Measurements from ENCODE around the gene MARCHF4. TPM values are rescaled to one million over a fixed set of nuclear protein-coding genes. Genes with fewer than 3 reads are reported as not detected.

MARCHF4 gene
- total RNA-seq, 2 experiments from 2014 or later, result not detected

DNA sequence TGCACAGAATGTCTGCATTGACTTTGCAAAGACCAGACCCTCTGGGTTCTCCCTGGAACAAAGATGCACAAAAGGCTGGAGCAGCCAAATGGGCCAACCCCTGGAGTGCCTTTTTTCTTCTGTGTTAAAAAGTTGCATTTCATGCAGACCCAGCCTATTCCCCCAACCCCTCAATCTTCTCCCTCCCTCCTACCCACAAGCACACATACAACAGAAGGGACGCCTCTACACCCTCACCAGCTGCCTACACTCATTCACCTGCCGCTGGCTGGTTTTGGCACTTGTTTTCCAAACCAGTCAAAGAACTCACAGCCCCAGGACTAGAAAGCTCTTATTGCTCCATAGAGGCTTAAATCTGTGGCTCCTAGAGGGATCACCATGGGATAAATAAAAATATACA lies 16.6 kb downstream of the MARCHF4 start:
- ChIA-PET CTCF (no interaction called here), POLR2A (no interaction called here)
- Mint-ChIP-seq H3K27me3 (no peaks in the 10 kb centered on the region), H3K4me1 (ENCODE audit: low read depth) (peaks cover 53% of the 10 kb centered on the region), H3K36me3 (ENCODE audit: low read depth) (no peaks in the 10 kb centered on the region), H3K27ac (no peak overlapping the region), H3K9me3 (no peaks in the 10 kb centered on the region), H3K4me3 (no peak overlapping the region)
- TF ChIP-seq, protein P1, sequence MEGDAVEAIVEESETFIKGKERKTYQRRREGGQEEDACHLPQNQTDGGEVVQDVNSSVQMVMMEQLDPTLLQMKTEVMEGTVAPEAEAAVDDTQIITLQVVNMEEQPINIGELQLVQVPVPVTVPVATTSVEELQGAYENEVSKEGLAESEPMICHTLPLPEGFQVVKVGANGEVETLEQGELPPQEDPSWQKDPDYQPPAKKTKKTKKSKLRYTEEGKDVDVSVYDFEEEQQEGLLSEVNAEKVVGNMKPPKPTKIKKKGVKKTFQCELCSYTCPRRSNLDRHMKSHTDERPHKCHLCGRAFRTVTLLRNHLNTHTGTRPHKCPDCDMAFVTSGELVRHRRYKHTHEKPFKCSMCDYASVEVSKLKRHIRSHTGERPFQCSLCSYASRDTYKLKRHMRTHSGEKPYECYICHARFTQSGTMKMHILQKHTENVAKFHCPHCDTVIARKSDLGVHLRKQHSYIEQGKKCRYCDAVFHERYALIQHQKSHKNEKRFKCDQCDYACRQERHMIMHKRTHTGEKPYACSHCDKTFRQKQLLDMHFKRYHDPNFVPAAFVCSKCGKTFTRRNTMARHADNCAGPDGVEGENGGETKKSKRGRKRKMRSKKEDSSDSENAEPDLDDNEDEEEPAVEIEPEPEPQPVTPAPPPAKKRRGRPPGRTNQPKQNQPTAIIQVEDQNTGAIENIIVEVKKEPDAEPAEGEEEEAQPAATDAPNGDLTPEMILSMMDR (IDR thresholded peaks at IDR 0.05), result no peak
- no peak for DNase-seq
- Histone ChIP-seq H3K27ac (ENCODE audit: low read depth in 1 of 2, low read length in 2 of 2) (no peak overlapping the region), H3K4me1 (ENCODE audit: insufficient read depth, low read length) (peaks cover 40% of the 10 kb centered on the region), H3K9me3 (ENCODE audit: control insufficient read depth in 1 of 2, insufficient read depth in 1 of 2, low read length in 2 of 2) (no peaks in the 10 kb centered on the region), H3K4me3 (ENCODE audit: low read length) (no peak overlapping the region), H3K36me3 (ENCODE audit: insufficient read depth, low read length) (no peaks in the 10 kb centered on the region), H3K27me3 (ENCODE audit: control insufficient read depth in 1 of 2, insufficient read depth in 2 of 2, low read length in 2 of 2) (no peaks in the 10 kb centered on the region)
- intact Hi-C loops (cut with DNase I, micrococcal nuclease), result loop anchor here in 1 of 2 experiments (2.0 kb wide), 1 partner anchor 49 kb away; no protein-coding TSS in a partner anchor
- no peak for ATAC-seq (ENCODE audit: poor library complexity)

DNA sequence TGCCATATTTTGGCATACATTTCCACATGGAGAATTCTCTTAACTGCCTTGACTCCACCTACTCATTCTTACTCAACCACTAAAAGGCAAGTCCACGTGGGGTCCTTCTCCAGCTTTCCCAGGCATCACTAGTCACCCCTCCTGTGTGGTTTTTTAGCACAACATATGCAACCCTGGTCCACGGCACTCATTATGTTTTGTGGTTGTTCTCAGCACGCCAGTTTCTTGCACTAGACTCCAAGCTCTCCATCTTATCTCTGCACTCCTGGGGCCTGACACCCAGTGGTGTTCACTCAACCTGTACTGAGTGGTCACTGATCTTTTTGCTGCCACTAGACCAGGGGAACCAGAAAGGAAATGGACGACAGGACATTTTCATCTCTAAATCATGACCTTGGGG lies 18.0 kb downstream of the MARCHF4 start:
- ATAC-seq (ENCODE audit: poor library complexity) (no peak), DNase-seq (no peak)
- Histone ChIP-seq H3K27ac (ENCODE audit: low read depth in 1 of 2, low read length in 2 of 2) (peak overlapping the region; percentile 1 to 74), H3K36me3 (ENCODE audit: insufficient read depth, low read length) (no peaks in the 10 kb centered on the region), H3K4me1 (ENCODE audit: insufficient read depth, low read length) (peaks cover 54% of the 10 kb centered on the region), H3K27me3 (ENCODE audit: control insufficient read depth in 1 of 2, insufficient read depth in 2 of 2, low read length in 2 of 2) (no peaks in the 10 kb centered on the region), H3K4me3 (ENCODE audit: low read length) (no peak overlapping the region), H3K9me3 (ENCODE audit: control insufficient read depth in 1 of 2, insufficient read depth in 1 of 2, low read length in 2 of 2) (no peaks in the 10 kb centered on the region)
- Mint-ChIP-seq H3K4me1 (ENCODE audit: low read depth) (peaks cover 63% of the 10 kb centered on the region), H3K27me3 (no peaks in the 10 kb centered on the region), H3K36me3 (ENCODE audit: low read depth) (no peaks in the 10 kb centered on the region), H3K4me3 (peak overlapping the region; percentile 57), H3K9me3 (no peaks in the 10 kb centered on the region), H3K27ac (peak overlapping the region; percentile 85)
- TF ChIP-seq, protein P1 (IDR thresholded peaks at IDR 0.05), result no peak
- ChIA-PET CTCF (no interaction called here), POLR2A (interaction anchor here (2.2 kb wide), 1 partner anchor 57 kb away, joined by 14 read pairs; the partner anchor contains the start of gene SMARCAL1)
- intact Hi-C loops (cut with DNase I, micrococcal nuclease), result loop anchor here (2.0 to 5.0 kb wide), 2 partner anchors 50 to 58 kb away; partner anchors contain the start of gene SMARCAL1 (in 1 of the 2)

DNA sequence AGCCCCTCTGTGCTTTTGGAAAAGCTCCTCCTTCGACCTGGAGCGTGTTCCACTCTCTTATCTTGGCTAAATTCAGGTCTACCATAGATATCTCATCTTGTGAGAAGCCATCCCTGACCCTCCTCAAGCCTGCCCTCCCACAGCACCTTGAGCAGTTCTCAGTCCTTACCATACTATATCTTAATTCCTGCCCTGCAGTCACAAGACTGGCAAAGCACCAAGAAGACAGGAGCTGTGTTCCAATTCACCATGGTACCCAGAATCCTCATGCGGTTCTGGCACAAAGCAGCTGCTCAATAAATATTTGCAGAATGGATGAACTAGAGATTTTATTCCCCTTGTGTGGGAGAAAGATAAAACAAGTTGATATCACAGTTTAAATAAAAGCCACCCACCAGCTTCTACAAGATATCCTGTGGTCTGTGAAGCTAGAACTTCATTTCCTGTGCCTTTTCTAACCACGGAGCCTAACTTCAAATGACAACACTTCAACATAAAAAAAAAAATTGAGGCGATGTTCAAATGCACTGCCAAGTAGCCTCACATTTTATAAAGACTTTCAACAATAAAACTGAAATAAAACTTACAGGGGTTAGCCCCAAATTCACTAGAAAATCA lies 19.5 kb downstream of the MARCHF4 start:
- TF ChIP-seq, protein P1 (IDR thresholded peaks at IDR 0.05), result no peak
- intact Hi-C loops (cut with DNase I, micrococcal nuclease), result loop anchor here in 1 of 2 experiments (5.0 kb wide), 1 partner anchor 60 kb away; the partner anchor contains the start of gene SMARCAL1
- no peaks in the 10 kb centered on the region for H3K36me3 ChIP-seq (ENCODE audit: insufficient read depth, low read length)
- H3K4me1 ChIP-seq (ENCODE audit: insufficient read depth, low read length), result peaks cover 65% of the 10 kb centered on the region
- CTCF ChIA-PET, result no interaction called here
- H3K27me3 Mint-ChIP-seq, result no peaks in the 10 kb centered on the region
- peak; percentile 79 for ATAC-seq (ENCODE audit: poor library complexity)
- H3K9me3 Mint-ChIP-seq, result no peaks in the 10 kb centered on the region
- H3K4me1 Mint-ChIP-seq (ENCODE audit: low read depth), result peaks cover 75% of the 10 kb centered on the region
- peak in 3 of 14 experiments; percentile 65 to 84 (median 69) for DNase-seq
- no peaks in the 10 kb centered on the region for H3K9me3 ChIP-seq (ENCODE audit: control insufficient read depth in 1 of 2, insufficient read depth in 1 of 2, low read length in 2 of 2)
- H3K4me3 Mint-ChIP-seq, result peak overlapping the region; percentile 52
- H3K27me3 ChIP-seq (ENCODE audit: control insufficient read depth in 1 of 2, insufficient read depth in 2 of 2, low read length in 2 of 2), result no peaks in the 10 kb centered on the region
- H3K4me3 ChIP-seq (ENCODE audit: low read length), result peak overlapping the region; percentile 4
- POLR2A ChIA-PET, result interaction anchor here (0.8 to 2.2 kb wide), 6 partner anchors 9 to 59 kb away, joined by 3 to 14 read pairs (median 4); partner anchors contain the start of genes MARCHF4 and SMARCAL1
- H3K36me3 Mint-ChIP-seq (ENCODE audit: low read depth), result no peaks in the 10 kb centered on the region
- H3K27ac ChIP-seq (ENCODE audit: low read depth in 1 of 2, low read length in 2 of 2), result peak overlapping the region in 1 of 2 donors; percentile 74
- H3K27ac Mint-ChIP-seq, result peak overlapping the region; percentile 85

All from CD4-positive, alpha-beta T cell (primary cell).